HCT116 (cell line): ENCODE results near the gene ZNF91. TPM values are rescaled to one million over a fixed set of nuclear protein-coding genes. Genes with fewer than 3 reads are reported as not detected.

ENCODE experiments used
- ATAC-seq: fragments of 200-7000 bp; cut with Tn5 transposase; 2 replicates; pipeline ENCODE4 v1.9.1; 2020; ENCODE audit warnings: mild to moderate bottlenecking, moderate library complexity
- BruUV-seq: library from RNA; stranded (reverse); fragments of 400-500 nt; replicated peaks from 2 replicates; lab custom pipeline; 2021; lab: Mats Ljungman, UMichigan
- CTCF ChIA-PET: fragments of 300-600 bp; sonication (Branson Sonifier 250); formaldehyde crosslinking; loops from one replicate; lab custom pipeline; 2021; ENCODE audit warnings: antibody characterized with exemption; lab: Charles Lee
- POLR2A ChIA-PET: fragments of 300-600, 350-600 bp; sonication (Branson Sonifier 250); formaldehyde crosslinking; loops from one replicate; lab custom pipeline; 2021; ENCODE audit warnings: antibody characterized with exemption; lab: Charles Lee
- RAD21 ChIA-PET, 2 experiments: fragments of 300-600 bp; sonication (Branson Sonifier 250); formaldehyde crosslinking; loops; one replicate each; lab custom pipeline; 2023; ENCODE audit warnings: low total read pairs in 2 of 2; ENCODE audit not compliant: uncharacterized antibody in 2 of 2, unreplicated experiment in 2 of 2, low non-redundant PET in 1 of 2; lab: Charles Lee
- DNase-seq: peaks from one replicate; pipeline ENCODE4 v3.0.0-alpha.2; 2010; ENCODE audit warnings: low read depth, low spot score
- H2AFZ ChIP-seq: fragments of 200-600 bp; shearing (Covaris generic), sonication (generic); 2 replicates; pipeline ENCODE4 v1.6.1; 2017; ENCODE audit warnings: low read depth, mixed run types, mixed read lengths, antibody characterized with exemption, low read length; ENCODE audit not compliant: poor library complexity, severe bottlenecking
- H3K27ac ChIP-seq: 2 replicates; pipeline ENCODE4 v1.5.1; 2012; ENCODE audit warnings: low read depth, low read length
- H3K27me3 ChIP-seq: fragments of 200-600 bp; sonication (generic); 2 replicates; pipeline ENCODE4 v1.6.1; 2016; ENCODE audit warnings: mixed run types, low read length, mixed read lengths; ENCODE audit not compliant: insufficient read depth
- H3K36me3 ChIP-seq, 2 experiments: fragments of 200-500 bp in 1 of 2; fragments of 200-600 bp in 1 of 2; sonication (Bioruptor generic) in 1 of 2; sonication (generic) in 1 of 2; 2 replicates each; pipeline versions ENCODE4 v1.5.1 to v1.6.1; 2014 to 2016; ENCODE audit warnings: low read length in 2 of 2, inconsistent platforms in 1 of 2, mixed read lengths in 1 of 2, mixed run types in 1 of 2; ENCODE audit not compliant: insufficient read depth in 2 of 2, control insufficient read depth in 1 of 2
- H3K4me1 ChIP-seq, 2 experiments: fragments of 200-600 bp in 1 of 2; sonication (generic) in 1 of 2; 2 replicates each; pipeline versions ENCODE4 v1.5.1 to v1.6.1; 2012 to 2017; ENCODE audit warnings: low read length in 2 of 2, inconsistent platforms in 1 of 2, mild to moderate bottlenecking in 1 of 2, mixed read lengths in 1 of 2, mixed run types in 1 of 2, moderate library complexity in 1 of 2; ENCODE audit not compliant: insufficient read depth in 2 of 2, control insufficient read depth in 1 of 2
- H3K4me2 ChIP-seq: fragments of 200-600 bp; sonication (generic); 2 replicates; pipeline ENCODE4 v1.6.1; 2017; ENCODE audit warnings: mixed run types, low read length, mixed read lengths
- H3K4me3 ChIP-seq, 2 experiments: fragments of 200-600 bp in 1 of 2; sonication (generic) in 1 of 2; replicated peaks in 1 of 2; 2 replicates each; pipeline ENCODE4 v1.5.1; 2011 to 2016; ENCODE audit warnings: low read length in 2 of 2, control low read depth in 1 of 2, low read depth in 1 of 2, mild to moderate bottlenecking in 1 of 2, mixed read lengths in 1 of 2, mixed run types in 1 of 2
- H3K79me2 ChIP-seq: fragments of 200-600 bp; sonication (generic); 2 replicates; pipeline ENCODE4 v1.6.1; 2017; ENCODE audit warnings: mild to moderate bottlenecking, mixed run types, low read length, moderate library complexity, mixed read lengths; ENCODE audit not compliant: insufficient read depth
- H3K9ac ChIP-seq: fragments of 200-600 bp; sonication (generic); 2 replicates; pipeline ENCODE4 v1.6.1; 2016; ENCODE audit warnings: low read length, mixed read lengths
- H3K9me2 ChIP-seq: fragments of 200-600 bp; sonication (generic), shearing (Covaris generic); 2 replicates; pipeline ENCODE4 v1.6.1; 2017; ENCODE audit warnings: mixed run types, mild to moderate bottlenecking, moderate library complexity; ENCODE audit not compliant: insufficient read depth
- H3K9me3 ChIP-seq, 2 experiments: fragments of 200-500 bp in 1 of 2; fragments of 200-600 bp in 1 of 2; sonication (Bioruptor generic) in 1 of 2; sonication (generic) in 1 of 2; 2 replicates each; pipeline ENCODE4 v1.6.1; 2014 to 2017; ENCODE audit warnings: low read length in 2 of 2, mixed read lengths in 2 of 2, inconsistent platforms in 1 of 2, low read depth in 1 of 2, mild to moderate bottlenecking in 1 of 2, mixed run types in 1 of 2, moderate library complexity in 1 of 2; ENCODE audit not compliant: control insufficient read depth in 1 of 2, insufficient read depth in 1 of 2
- H4K20me1 ChIP-seq: fragments of 200-600 bp; sonication (generic), shearing (Covaris generic); 2 replicates; pipeline ENCODE4 v1.6.1; 2017; ENCODE audit warnings: mixed run types, mild to moderate bottlenecking, moderate library complexity; ENCODE audit not compliant: insufficient read depth
- CEBPB ChIP-seq: IDR thresholded peaks from 2 replicates; pipeline ENCODE4 v1.6.1; 2012; ENCODE audit warnings: low read depth
- ELF1 ChIP-seq: IDR thresholded peaks from 2 replicates; pipeline ENCODE4 v1.6.1; 2012; ENCODE audit warnings: low read depth, borderline replicate concordance
- EZH2 ChIP-seq: fragments of 200-600 bp; sonication (generic); IDR thresholded peaks from 2 replicates; pipeline ENCODE4 v1.6.1; 2017; ENCODE audit warnings: antibody characterized with exemption, mixed run types
- EZH2phosphoT487 ChIP-seq: fragments of 200-600 bp; IDR thresholded peaks from 2 replicates; pipeline ENCODE4 v1.6.1; 2018; ENCODE audit warnings: antibody characterized with exemption, borderline replicate concordance
- FOSL1 ChIP-seq: IDR thresholded peaks from 2 replicates; pipeline ENCODE4 v1.6.1; 2012; ENCODE audit warnings: low read depth
- JUND ChIP-seq: IDR thresholded peaks from 2 replicates; pipeline ENCODE4 v1.6.1; 2012
- MAX ChIP-seq: IDR thresholded peaks from 2 replicates; pipeline ENCODE4 v1.6.1; 2012
- POLR2A ChIP-seq: IDR thresholded peaks from 2 replicates; pipeline ENCODE4 v1.7.0; 2011; ENCODE audit warnings: borderline replicate concordance; ENCODE audit not compliant: insufficient read depth, insufficient read length; ENCODE audit errors: extremely low read depth
- RAD21 ChIP-seq: IDR thresholded peaks from 2 replicates; pipeline ENCODE4 v1.6.1; 2012; ENCODE audit warnings: low read depth, mild to moderate bottlenecking
- SIN3A ChIP-seq: IDR thresholded peaks from 2 replicates; pipeline ENCODE4 v1.6.1; 2012; ENCODE audit warnings: low read depth
- SP1 ChIP-seq: IDR thresholded peaks from 2 replicates; pipeline ENCODE4 v1.6.1; 2012; ENCODE audit warnings: low read depth
- SRF ChIP-seq: IDR thresholded peaks from 2 replicates; pipeline ENCODE4 v1.6.1; 2012; ENCODE audit warnings: low read depth
- TCF7L2 ChIP-seq: IDR thresholded peaks from 2 replicates; pipeline ENCODE4 v1.7.0; 2011; ENCODE audit warnings: borderline replicate concordance, inconsistent platforms; ENCODE audit not compliant: insufficient read depth, insufficient read length; ENCODE audit errors: extremely low read depth
- YY1 ChIP-seq: IDR thresholded peaks from 2 replicates; pipeline ENCODE4 v1.6.1; 2011; ENCODE audit warnings: low read length, low read depth, moderate library complexity, mild to moderate bottlenecking; ENCODE audit not compliant: insufficient replicate concordance; ENCODE audit errors: extremely low read depth
- ZNF274 ChIP-seq: fragments of 200-500 bp; sonication (Bioruptor generic); IDR thresholded peaks from 2 replicates; pipeline ENCODE4 v1.6.1; 2014; ENCODE audit warnings: mild to moderate bottlenecking, low read depth, low read length, inconsistent platforms
- intact Hi-C: fragments of 100-400 bp; cut with micrococcal nuclease; formaldehyde crosslinking; loops from 2 replicates; pipeline ENCODE4 v1.10.0; 2022
- total RNA-seq: library from RNA; stranded (reverse); gene quantifications from one replicate; pipeline ENCODE4 v1.2.1, GENCODE V29; 2021; ENCODE audit not compliant: unreplicated experiment
- TF ChIP-seq, protein P1 (sequence below): IDR thresholded peaks from 2 replicates; pipeline ENCODE4 v1.6.1; 2012; ENCODE audit warnings: low read depth
- TF ChIP-seq, protein P2 (sequence below): IDR thresholded peaks from 2 replicates; pipeline ENCODE4 v1.6.1; 2012

ZNF91 gene
- total RNA-seq, 1 experiment from 2014 or later: 12.3 TPM

DNA sequence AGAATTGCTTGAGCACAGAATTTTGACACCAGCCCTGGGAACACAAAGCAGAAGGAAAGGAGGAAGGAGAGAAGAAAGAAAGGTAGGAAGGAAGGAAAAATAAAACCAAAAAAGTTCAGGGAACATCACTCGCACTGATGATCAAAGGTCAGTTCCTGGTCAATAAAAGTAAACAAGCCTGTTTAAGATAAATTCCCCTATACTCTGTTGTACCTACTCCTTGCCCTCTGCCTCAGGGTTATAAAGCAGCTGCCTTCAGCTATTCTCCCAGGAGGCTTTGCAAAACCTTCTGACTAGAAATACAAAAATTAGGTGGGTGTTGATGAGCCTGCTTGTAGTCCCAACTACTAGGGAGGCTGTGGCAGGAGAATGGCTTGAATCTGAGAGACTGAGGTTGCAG, 14.9 kb upstream of the ZNF91 start:
- CTCF ChIA-PET: no interaction called here
- intact Hi-C loops: no loop called here
- BruUV-seq: no TSS peak
- H3K36me3 ChIP-seq: no peaks in the 10 kb centered on the region
- POLR2A ChIA-PET: no interaction called here
- RAD21 ChIA-PET: no interaction called here
- H3K9me2 ChIP-seq: no peaks in the 10 kb centered on the region
- H3K27me3 ChIP-seq: no peaks in the 10 kb centered on the region
- no peak for ATAC-seq
- DNase-seq: no peak
- peaks cover 0 to 5% of the 10 kb centered on the region in 2 experiments; a peak in 2 of 4 replicates for H3K9me3 ChIP-seq
- no peak overlapping the region for H3K27ac ChIP-seq
- H3K9ac ChIP-seq: no peak overlapping the region
- H3K4me1 ChIP-seq: no peaks in the 10 kb centered on the region
- H3K4me2 ChIP-seq: no peak overlapping the region
- no peak overlapping the region for H3K4me3 ChIP-seq
- H4K20me1 ChIP-seq: no peaks in the 10 kb centered on the region
- no peak overlapping the region for H2AFZ ChIP-seq
- no peak for TF ChIP-seq YY1
- TF ChIP-seq SP1: no peak
- TF ChIP-seq, protein P1, sequence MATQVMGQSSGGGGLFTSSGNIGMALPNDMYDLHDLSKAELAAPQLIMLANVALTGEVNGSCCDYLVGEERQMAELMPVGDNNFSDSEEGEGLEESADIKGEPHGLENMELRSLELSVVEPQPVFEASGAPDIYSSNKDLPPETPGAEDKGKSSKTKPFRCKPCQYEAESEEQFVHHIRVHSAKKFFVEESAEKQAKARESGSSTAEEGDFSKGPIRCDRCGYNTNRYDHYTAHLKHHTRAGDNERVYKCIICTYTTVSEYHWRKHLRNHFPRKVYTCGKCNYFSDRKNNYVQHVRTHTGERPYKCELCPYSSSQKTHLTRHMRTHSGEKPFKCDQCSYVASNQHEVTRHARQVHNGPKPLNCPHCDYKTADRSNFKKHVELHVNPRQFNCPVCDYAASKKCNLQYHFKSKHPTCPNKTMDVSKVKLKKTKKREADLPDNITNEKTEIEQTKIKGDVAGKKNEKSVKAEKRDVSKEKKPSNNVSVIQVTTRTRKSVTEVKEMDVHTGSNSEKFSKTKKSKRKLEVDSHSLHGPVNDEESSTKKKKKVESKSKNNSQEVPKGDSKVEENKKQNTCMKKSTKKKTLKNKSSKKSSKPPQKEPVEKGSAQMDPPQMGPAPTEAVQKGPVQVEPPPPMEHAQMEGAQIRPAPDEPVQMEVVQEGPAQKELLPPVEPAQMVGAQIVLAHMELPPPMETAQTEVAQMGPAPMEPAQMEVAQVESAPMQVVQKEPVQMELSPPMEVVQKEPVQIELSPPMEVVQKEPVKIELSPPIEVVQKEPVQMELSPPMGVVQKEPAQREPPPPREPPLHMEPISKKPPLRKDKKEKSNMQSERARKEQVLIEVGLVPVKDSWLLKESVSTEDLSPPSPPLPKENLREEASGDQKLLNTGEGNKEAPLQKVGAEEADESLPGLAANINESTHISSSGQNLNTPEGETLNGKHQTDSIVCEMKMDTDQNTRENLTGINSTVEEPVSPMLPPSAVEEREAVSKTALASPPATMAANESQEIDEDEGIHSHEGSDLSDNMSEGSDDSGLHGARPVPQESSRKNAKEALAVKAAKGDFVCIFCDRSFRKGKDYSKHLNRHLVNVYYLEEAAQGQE: no peak
- no peak for TF ChIP-seq MAX
- TF ChIP-seq ELF1: no peak
- no peak for TF ChIP-seq JUND
- TF ChIP-seq TCF7L2: no peak
- TF ChIP-seq EZH2: no peak
- no peak for TF ChIP-seq SIN3A
- TF ChIP-seq, protein P2, sequence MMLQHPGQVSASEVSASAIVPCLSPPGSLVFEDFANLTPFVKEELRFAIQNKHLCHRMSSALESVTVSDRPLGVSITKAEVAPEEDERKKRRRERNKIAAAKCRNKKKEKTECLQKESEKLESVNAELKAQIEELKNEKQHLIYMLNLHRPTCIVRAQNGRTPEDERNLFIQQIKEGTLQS: no peak
- no peak for TF ChIP-seq EZH2phosphoT487
- TF ChIP-seq CEBPB: no peak
- no peak for TF ChIP-seq SRF
- no peak for TF ChIP-seq FOSL1
- no peak for TF ChIP-seq RAD21
- no peak for TF ChIP-seq ZNF274
- TF ChIP-seq POLR2A: no peak
- no peaks in the 10 kb centered on the region for H3K79me2 ChIP-seq
